Activated CD4-positive, alpha-beta T cell treated with anti-CD3 and anti-CD28 coated beads, Interleukin-2, Interleukin-6, amounts not matched to agents 100 ng/mL and 50 ng/mL, durations not matched to agents 16 hours and 8 hours (primary cell): ENCODE measurements around the gene GMDS.
"Not testable (repeated sequence)": the region's sequence is repeated elsewhere in the genome, so short reads cannot be mapped to it uniquely, and the experiment has no call there.

Source experiments
- DNase-seq: peaks from one replicate; pipeline ENCODE4 v3.0.0-alpha.2; 2020

GMDS gene

GRCh38 chr6:1697688-1698351 is 547.6 kb downstream of the GMDS start:
- no peak for DNase-seq

GRCh38 chr6:1696463-1696850 is 548.9 kb downstream of the GMDS start:
- DNase-seq: no peak

- no peak for DNase-seq
These were observed 549.6 kb downstream of the GMDS start for GRCh38 chr6:1695546-1696462.

- not testable (repeated sequence) for DNase-seq
These were observed 553.6 kb downstream of the GMDS start for GRCh38 chr6:1691828-1692227.

GRCh38 chr6:1690656-1691055 is 554.7 kb downstream of the GMDS start:
- DNase-seq: not testable (repeated sequence)

GRCh38 chr6:1689141-1689540 is 556.3 kb downstream of the GMDS start:
- no peak for DNase-seq

GRCh38 chr6:1688396-1688795 is 557.0 kb downstream of the GMDS start:
- no peak for DNase-seq

GRCh38 chr6:1687402-1687801 is 558.0 kb downstream of the GMDS start:
- no peak for DNase-seq

GRCh38 chr6:1686117-1687098 is 559.0 kb downstream of the GMDS start:
- DNase-seq: no peak

- no peak for DNase-seq
These were observed 565.7 kb downstream of the GMDS start for GRCh38 chr6:1679688-1680068.

- DNase-seq: no peak
These were observed 566.2 kb downstream of the GMDS start for GRCh38 chr6:1679031-1679687.

GRCh38 chr6:1678201-1678600 is 567.2 kb downstream of the GMDS start:
- DNase-seq: no peak

GRCh38 chr6:1672379-1672778 is 573.0 kb downstream of the GMDS start:
- no peak for DNase-seq

- no peak for DNase-seq
These were observed 574.5 kb downstream of the GMDS start for GRCh38 chr6:1670711-1671462.

GRCh38 chr6:1669996-1670395 is 575.4 kb downstream of the GMDS start:
- no peak for DNase-seq

- DNase-seq: not testable (repeated sequence)
These were observed 576.9 kb downstream of the GMDS start for GRCh38 chr6:1668456-1668855.

- no peak for DNase-seq
These were observed 577.6 kb downstream of the GMDS start for GRCh38 chr6:1667805-1668175.

GRCh38 chr6:1667012-1667804 is 578.2 kb downstream of the GMDS start:
- no peak for DNase-seq

GRCh38 chr6:1665214-1665613 is 580.2 kb downstream of the GMDS start:
- DNase-seq: no peak

- no peak for DNase-seq
These were observed 581.1 kb downstream of the GMDS start for GRCh38 chr6:1664329-1664728.

GRCh38 chr6:1663511-1663910 is 581.9 kb downstream of the GMDS start:
- DNase-seq: no peak
